Measurements from ENCODE around the gene SELENON. TPM values are rescaled to one million over a fixed set of nuclear protein-coding genes. Genes with fewer than 3 reads are reported as not detected.
A peak's percentile ranks its signal among the peaks of the same experiment; 100 is the strongest.

The SELENON gene
- polyA plus RNA-seq, 3 donors, result 1.5 to 31.5 (median 3.5) TPM

DNA sequence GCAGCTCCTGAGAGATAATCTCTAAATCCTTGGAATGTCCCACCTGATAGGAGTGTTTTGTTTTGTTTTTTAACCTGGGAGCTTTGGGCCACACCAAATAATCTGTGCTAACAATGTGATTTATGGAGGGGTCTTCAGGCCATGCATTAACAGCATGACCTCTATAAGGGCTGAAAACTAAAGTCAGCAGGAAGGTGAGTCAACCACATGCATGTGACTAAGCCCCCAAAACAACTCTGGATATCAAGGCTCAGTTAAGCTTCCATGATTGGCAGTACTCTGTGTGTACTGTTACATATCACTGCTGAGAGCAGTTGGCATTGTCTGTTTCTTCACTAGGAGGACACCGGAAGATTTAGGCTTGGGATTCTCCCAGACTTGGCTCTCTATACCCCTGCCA, 48.5 kb downstream of the SELENON start:
- peaks cover 49% of the 10 kb centered on the region for H3K79me2 ChIP-seq (ENCODE audit: insufficient read depth, low read length)

DNA sequence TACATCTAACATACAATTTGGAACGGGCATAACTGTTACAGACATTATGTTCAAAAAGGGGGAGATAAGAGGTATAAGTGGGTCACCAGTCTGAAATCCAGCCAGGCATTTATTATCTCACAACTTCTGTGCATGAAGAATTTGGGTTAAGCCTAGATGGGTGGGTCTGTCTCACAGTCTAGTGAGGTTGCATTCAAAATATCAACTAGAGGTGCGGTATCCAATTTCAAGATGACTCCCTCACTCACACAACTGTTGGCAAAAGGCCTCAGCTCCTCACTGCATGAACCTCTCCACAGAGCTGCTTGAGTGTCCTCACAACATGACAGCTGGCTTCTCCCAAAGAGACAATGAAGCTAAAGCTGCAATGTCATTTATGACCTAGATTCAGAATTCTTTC, 54.6 kb downstream of the SELENON start:
- peaks cover 0 to 2% (median 1%) of the 10 kb centered on the region in 3 donors for H3K27me3 Mint-ChIP-seq (ENCODE audit: low read depth in 3 of 3)
- Histone ChIP-seq H3K36me3 (replicated peaks in 1 of 2; ENCODE audit: control insufficient read depth in 1 of 2, insufficient read depth in 2 of 2, low read length in 2 of 2) (no peaks in the 10 kb centered on the region), H3K27ac (ENCODE audit: low read depth in 1 of 2, low read length in 2 of 2) (no peak overlapping the region), H2AFZ (ENCODE audit: insufficient read depth, low read depth, low read length, poor library complexity, severe bottlenecking) (no peak overlapping the region), H4K20me1 (ENCODE audit: insufficient read depth, low read length) (no peaks in the 10 kb centered on the region), H3K79me2 (ENCODE audit: insufficient read depth, low read length) (peaks cover 66% of the 10 kb centered on the region), H3K4me1 (ENCODE audit: control insufficient read depth in 1 of 2, insufficient read depth in 2 of 2, low read length in 2 of 2) (peaks cover 8 to 16% of the 10 kb centered on the region in 2 donors), H3K4me3 (replicated peaks in 1 of 3; ENCODE audit: low read depth in 2 of 3, low read length in 3 of 3) (no peak overlapping the region), H3K9ac (ENCODE audit: insufficient read depth, low read length, poor library complexity, severe bottlenecking) (no peak overlapping the region), H3K9me3 (replicated peaks in 1 of 2; ENCODE audit: control insufficient read depth in 1 of 2, insufficient read depth in 1 of 2, low read length in 2 of 2) (no peaks in the 10 kb centered on the region), H3K4me2 (replicated peaks; ENCODE audit: extremely low read depth, low read length, poor library complexity, severe bottlenecking) (no peak overlapping the region), H3K27me3 (ENCODE audit: control insufficient read depth in 2 of 2, insufficient read depth in 2 of 2, low read length in 2 of 2) (no peaks in the 10 kb centered on the region)
- no peak overlapping the region for H3K27ac Mint-ChIP-seq
- TF ChIP-seq, protein P1, sequence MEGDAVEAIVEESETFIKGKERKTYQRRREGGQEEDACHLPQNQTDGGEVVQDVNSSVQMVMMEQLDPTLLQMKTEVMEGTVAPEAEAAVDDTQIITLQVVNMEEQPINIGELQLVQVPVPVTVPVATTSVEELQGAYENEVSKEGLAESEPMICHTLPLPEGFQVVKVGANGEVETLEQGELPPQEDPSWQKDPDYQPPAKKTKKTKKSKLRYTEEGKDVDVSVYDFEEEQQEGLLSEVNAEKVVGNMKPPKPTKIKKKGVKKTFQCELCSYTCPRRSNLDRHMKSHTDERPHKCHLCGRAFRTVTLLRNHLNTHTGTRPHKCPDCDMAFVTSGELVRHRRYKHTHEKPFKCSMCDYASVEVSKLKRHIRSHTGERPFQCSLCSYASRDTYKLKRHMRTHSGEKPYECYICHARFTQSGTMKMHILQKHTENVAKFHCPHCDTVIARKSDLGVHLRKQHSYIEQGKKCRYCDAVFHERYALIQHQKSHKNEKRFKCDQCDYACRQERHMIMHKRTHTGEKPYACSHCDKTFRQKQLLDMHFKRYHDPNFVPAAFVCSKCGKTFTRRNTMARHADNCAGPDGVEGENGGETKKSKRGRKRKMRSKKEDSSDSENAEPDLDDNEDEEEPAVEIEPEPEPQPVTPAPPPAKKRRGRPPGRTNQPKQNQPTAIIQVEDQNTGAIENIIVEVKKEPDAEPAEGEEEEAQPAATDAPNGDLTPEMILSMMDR (IDR thresholded peaks at IDR 0.05), result no peak
- WGBS (ENCODE audit: insufficient coverage), result no CpG with 5 or more reads among the region's 2 CpGs
- H3K4me1 Mint-ChIP-seq, result peaks cover 9% of the 10 kb centered on the region
- H3K36me3 Mint-ChIP-seq, result peaks cover 0 to 3% of the 10 kb centered on the region in 2 donors
- no peak overlapping the region for H3K4me3 Mint-ChIP-seq
- DNase-seq, result no peak
- peaks cover 0 to 1% (median 0%) of the 10 kb centered on the region in 7 donors for H3K9me3 Mint-ChIP-seq
- intact Hi-C loops (cut with micrococcal nuclease), result no loop called here

More for the DNA sequence above, 48.5 kb downstream of the SELENON start:
- Mint-ChIP-seq H3K36me3 (peaks cover 0 to 3% of the 10 kb centered on the region in 2 donors), H3K27me3 (ENCODE audit: low read depth in 3 of 3) (peaks cover 0 to 2% (median 1%) of the 10 kb centered on the region in 3 donors), H3K9me3 (no peaks in the 10 kb centered on the region), H3K27ac (no peak overlapping the region), H3K4me3 (no peak overlapping the region), H3K4me1 (peaks cover 22% of the 10 kb centered on the region)
- Histone ChIP-seq H4K20me1 (ENCODE audit: insufficient read depth, low read length) (no peaks in the 10 kb centered on the region), H3K4me1 (ENCODE audit: control insufficient read depth in 1 of 2, insufficient read depth in 2 of 2, low read length in 2 of 2) (peaks cover 8 to 25% of the 10 kb centered on the region in 2 donors), H3K36me3 (replicated peaks in 1 of 2; ENCODE audit: control insufficient read depth in 1 of 2, insufficient read depth in 2 of 2, low read length in 2 of 2) (no peaks in the 10 kb centered on the region), H2AFZ (ENCODE audit: insufficient read depth, low read depth, low read length, poor library complexity, severe bottlenecking) (peak overlapping the region; percentile 50), H3K27me3 (ENCODE audit: control insufficient read depth in 2 of 2, insufficient read depth in 2 of 2, low read length in 2 of 2) (no peaks in the 10 kb centered on the region), H3K27ac (ENCODE audit: low read depth in 1 of 2, low read length in 2 of 2) (no peak overlapping the region), H3K9me3 (replicated peaks in 1 of 2; ENCODE audit: control insufficient read depth in 1 of 2, insufficient read depth in 1 of 2, low read length in 2 of 2) (no peaks in the 10 kb centered on the region), H3K4me3 (replicated peaks in 1 of 3; ENCODE audit: low read depth in 2 of 3, low read length in 3 of 3) (no peak overlapping the region), H3K4me2 (replicated peaks; ENCODE audit: extremely low read depth, low read length, poor library complexity, severe bottlenecking) (no peak overlapping the region), H3K9ac (ENCODE audit: insufficient read depth, low read length, poor library complexity, severe bottlenecking) (no peak overlapping the region)
- WGBS (ENCODE audit: insufficient coverage), result no CpG with 5 or more reads among the region's 1 CpG
- intact Hi-C loops (cut with micrococcal nuclease), result no loop called here
- TF ChIP-seq, protein P1 (IDR thresholded peaks at IDR 0.05), result no peak
- DNase-seq, result no peak
